Astrocyte (in vitro differentiated cells and primary cell): Measurements from ENCODE around the gene MYO15A.

Experiments used
- EZH2 ChIP-seq: IDR thresholded peaks from 2 replicates; pipeline ENCODE4 v1.6.1; 2012; ENCODE audit warnings: mild to moderate bottlenecking, low read length, inconsistent platforms; ENCODE audit not compliant: insufficient read depth
- TF ChIP-seq, protein P1 (sequence below): IDR thresholded peaks from 2 replicates; pipeline ENCODE4 v1.5.1; 2011; ENCODE audit warnings: low read depth, mild to moderate bottlenecking, inconsistent platforms, low read length, moderate library complexity; ENCODE audit not compliant: insufficient read depth

DNA sequence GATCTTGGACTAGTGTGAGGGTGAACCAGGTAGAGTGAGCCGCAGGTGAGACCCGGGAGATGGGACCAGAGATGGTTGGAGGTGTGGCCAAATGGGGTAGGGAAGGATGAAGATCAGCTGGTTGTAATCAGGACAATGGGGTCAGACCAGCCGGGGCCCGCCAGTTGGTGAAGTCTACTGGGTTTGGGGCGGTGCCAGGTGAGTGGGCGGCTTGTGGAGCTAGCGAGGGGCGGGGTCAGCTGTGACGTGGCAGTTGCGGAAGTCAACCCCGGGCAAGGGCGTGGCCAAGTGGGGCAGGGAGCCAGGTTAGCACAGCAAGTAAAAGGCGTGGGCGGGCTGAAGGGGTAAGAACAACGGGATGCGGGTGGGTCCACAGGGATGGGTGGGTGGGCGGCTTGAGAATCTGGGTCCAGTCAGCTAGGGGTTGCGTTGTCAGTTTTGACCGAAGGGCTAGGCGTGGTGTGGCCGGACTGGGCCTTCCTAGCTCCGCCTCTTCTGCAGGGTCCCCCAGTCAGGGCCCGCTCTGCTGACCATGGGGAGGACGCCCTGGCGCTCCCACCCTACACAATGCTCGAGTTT, 49.6 kb downstream of the MYO15A start:
- TF ChIP-seq, protein P1, sequence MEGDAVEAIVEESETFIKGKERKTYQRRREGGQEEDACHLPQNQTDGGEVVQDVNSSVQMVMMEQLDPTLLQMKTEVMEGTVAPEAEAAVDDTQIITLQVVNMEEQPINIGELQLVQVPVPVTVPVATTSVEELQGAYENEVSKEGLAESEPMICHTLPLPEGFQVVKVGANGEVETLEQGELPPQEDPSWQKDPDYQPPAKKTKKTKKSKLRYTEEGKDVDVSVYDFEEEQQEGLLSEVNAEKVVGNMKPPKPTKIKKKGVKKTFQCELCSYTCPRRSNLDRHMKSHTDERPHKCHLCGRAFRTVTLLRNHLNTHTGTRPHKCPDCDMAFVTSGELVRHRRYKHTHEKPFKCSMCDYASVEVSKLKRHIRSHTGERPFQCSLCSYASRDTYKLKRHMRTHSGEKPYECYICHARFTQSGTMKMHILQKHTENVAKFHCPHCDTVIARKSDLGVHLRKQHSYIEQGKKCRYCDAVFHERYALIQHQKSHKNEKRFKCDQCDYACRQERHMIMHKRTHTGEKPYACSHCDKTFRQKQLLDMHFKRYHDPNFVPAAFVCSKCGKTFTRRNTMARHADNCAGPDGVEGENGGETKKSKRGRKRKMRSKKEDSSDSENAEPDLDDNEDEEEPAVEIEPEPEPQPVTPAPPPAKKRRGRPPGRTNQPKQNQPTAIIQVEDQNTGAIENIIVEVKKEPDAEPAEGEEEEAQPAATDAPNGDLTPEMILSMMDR, result no peak
- no peak for TF ChIP-seq EZH2
